GM23338 (cell line): ENCODE data around the gene MYMX. TPM values are rescaled to one million over a fixed set of nuclear protein-coding genes. Genes with fewer than 3 reads are reported as not detected.

ENCODE experiments used
- ATAC-seq: fragments of 200-7000 bp; cut with Tn5 transposase; 3 replicates; pipeline ENCODE4 v1.9.1; 2020
- DNase-seq: peaks from one replicate; pipeline ENCODE4 v3.0.0-alpha.2; 2015; ENCODE audit warnings: low spot score
- H2AFZ ChIP-seq: fragments of 200-600 bp; sonication (generic); 2 replicates; pipeline ENCODE4 v1.8.0; 2016; ENCODE audit warnings: antibody characterized with exemption, mild to moderate bottlenecking, moderate library complexity
- H3F3A ChIP-seq: fragments of 200-600 bp; sonication (generic); replicated peaks from 2 replicates; pipeline ENCODE4 v1.8.0; 2017; ENCODE audit warnings: antibody characterized with exemption, mixed run types, low read depth
- H3K27ac ChIP-seq: fragments of 200-600 bp; sonication (generic); 2 replicates; pipeline ENCODE4 v1.6.1; 2016; ENCODE audit warnings: low read depth
- H3K27me3 ChIP-seq: fragments of 200-600 bp; sonication (generic); 2 replicates; pipeline ENCODE4 v1.8.0; 2016; ENCODE audit warnings: mild to moderate bottlenecking, mixed run types, moderate library complexity; ENCODE audit not compliant: insufficient read depth
- H3K36me3 ChIP-seq: fragments of 200-600 bp; sonication (generic); 2 replicates; pipeline ENCODE4 v1.8.0; 2016; ENCODE audit warnings: mild to moderate bottlenecking; ENCODE audit not compliant: insufficient read depth
- H3K4me1 ChIP-seq: fragments of 200-600 bp; sonication (generic); 2 replicates; pipeline ENCODE4 v1.8.0; 2016; ENCODE audit warnings: mild to moderate bottlenecking, moderate library complexity; ENCODE audit not compliant: insufficient read depth
- H3K4me2 ChIP-seq: fragments of 200-600 bp; sonication (generic); 2 replicates; pipeline ENCODE4 v1.7.1; 2017; ENCODE audit warnings: mixed run types
- H3K4me3 ChIP-seq: fragments of 200-600 bp; sonication (generic); 2 replicates; pipeline ENCODE4 v1.6.1; 2016; ENCODE audit warnings: mixed run types
- H3K79me2 ChIP-seq: fragments of 200-600 bp; sonication (generic); replicated peaks from 2 replicates; pipeline ENCODE4 v1.8.0; 2017; ENCODE audit warnings: mild to moderate bottlenecking; ENCODE audit not compliant: insufficient read depth
- H3K9me2 ChIP-seq: fragments of 200-600 bp; sonication (generic); 2 replicates; pipeline ENCODE4 v1.8.0; 2017; ENCODE audit not compliant: insufficient read depth
- H4K20me1 ChIP-seq: fragments of 200-600 bp; sonication (generic); replicated peaks from 2 replicates; pipeline ENCODE4 v1.8.0; 2017; ENCODE audit warnings: mild to moderate bottlenecking; ENCODE audit not compliant: insufficient read depth
- H3K27ac Mint-ChIP-seq: 2 replicates; pipeline ENCODE4 v1.8.0; 2020; ENCODE audit warnings: inconsistent platforms, mild to moderate bottlenecking, moderate library complexity, mixed read lengths
- H3K27me3 Mint-ChIP-seq: 3 replicates; pipeline ENCODE4 v1.8.0; 2022; ENCODE audit warnings: low read depth, mild to moderate bottlenecking, moderate library complexity, mixed read lengths, inconsistent platforms; ENCODE audit not compliant: insufficient read depth, poor library complexity
- H3K36me3 Mint-ChIP-seq: 3 replicates; pipeline ENCODE4 v1.8.0; 2021; ENCODE audit warnings: low read depth, mild to moderate bottlenecking, inconsistent platforms, moderate library complexity, mixed read lengths
- H3K4me1 Mint-ChIP-seq: 3 replicates; pipeline ENCODE4 v1.8.0; 2020; ENCODE audit warnings: mild to moderate bottlenecking, inconsistent platforms, mixed read lengths
- H3K4me3 Mint-ChIP-seq: 3 replicates; pipeline ENCODE4 v1.8.0; 2021; ENCODE audit warnings: moderate library complexity, mild to moderate bottlenecking, inconsistent platforms, mixed read lengths
- H3K9me3 Mint-ChIP-seq: 3 replicates; pipeline ENCODE4 v1.8.0; 2020; ENCODE audit warnings: moderate library complexity, mild to moderate bottlenecking, inconsistent platforms, mixed read lengths
- CREB1 ChIP-seq: fragments of 250-450 bp; sonication (Bioruptor Pico); IDR thresholded peaks from 2 replicates; pipeline ENCODE4 v1.5.0; 2020; ENCODE audit warnings: low read depth, mild to moderate bottlenecking, moderate library complexity
- EZH2phosphoT487 ChIP-seq: fragments of 200-600 bp; sonication (generic); IDR thresholded peaks from one replicate; pipeline ENCODE4 v1.8.1; 2018; ENCODE audit warnings: antibody characterized with exemption; ENCODE audit not compliant: unreplicated experiment
- JUNB ChIP-seq: IDR thresholded peaks from one replicate; pipeline ENCODE4 v1.6.1; 2016; ENCODE audit warnings: antibody characterized with exemption; ENCODE audit not compliant: unreplicated experiment
- NANOG ChIP-seq: IDR thresholded peaks from 2 replicates; pipeline ENCODE4 v1.6.1; 2016; ENCODE audit warnings: antibody characterized with exemption, borderline replicate concordance
- POLR2AphosphoS5 ChIP-seq: IDR thresholded peaks from 2 replicates; pipeline ENCODE4 v1.6.1; 2016; ENCODE audit warnings: antibody characterized with exemption, low read depth
- ZNF114 ChIP-seq: fragments of 250-450 bp; sonication (Bioruptor Pico); IDR thresholded peaks from 2 replicates; pipeline ENCODE4 v1.5.0; 2020; ENCODE audit warnings: mild to moderate bottlenecking, moderate library complexity
- polyA plus RNA-seq: library from polyadenylated mRNA; unstranded; fragments of >200 nt; fragmentation: Nextera tagmentation; extraction: Ambion mirVana; gene quantifications from 2 replicates; pipeline ENCODE4 v1.2.1, GENCODE V29; 2016
- total RNA-seq: library from RNA; depleted of rRNA; stranded (reverse); fragments of >200 nt; shearing (Covaris generic); gene quantifications from 2 replicates; pipeline ENCODE4 v1.2.3, GENCODE V29; 2014
- TF ChIP-seq, protein P1 (sequence below): fragments of 250-450 bp; sonication (Bioruptor Pico); IDR thresholded peaks from 2 replicates; pipeline ENCODE4 v1.5.0; 2020; ENCODE audit warnings: mild to moderate bottlenecking, moderate library complexity
- TF ChIP-seq, protein P2 (sequence below): IDR thresholded peaks from 2 replicates; pipeline ENCODE4 v1.6.1; 2016; ENCODE audit warnings: antibody characterized with exemption

The MYMX gene
- total and polyA plus RNA-seq, 2 experiments from 2014 or later = 2.8 to 7.1 TPM

DNA sequence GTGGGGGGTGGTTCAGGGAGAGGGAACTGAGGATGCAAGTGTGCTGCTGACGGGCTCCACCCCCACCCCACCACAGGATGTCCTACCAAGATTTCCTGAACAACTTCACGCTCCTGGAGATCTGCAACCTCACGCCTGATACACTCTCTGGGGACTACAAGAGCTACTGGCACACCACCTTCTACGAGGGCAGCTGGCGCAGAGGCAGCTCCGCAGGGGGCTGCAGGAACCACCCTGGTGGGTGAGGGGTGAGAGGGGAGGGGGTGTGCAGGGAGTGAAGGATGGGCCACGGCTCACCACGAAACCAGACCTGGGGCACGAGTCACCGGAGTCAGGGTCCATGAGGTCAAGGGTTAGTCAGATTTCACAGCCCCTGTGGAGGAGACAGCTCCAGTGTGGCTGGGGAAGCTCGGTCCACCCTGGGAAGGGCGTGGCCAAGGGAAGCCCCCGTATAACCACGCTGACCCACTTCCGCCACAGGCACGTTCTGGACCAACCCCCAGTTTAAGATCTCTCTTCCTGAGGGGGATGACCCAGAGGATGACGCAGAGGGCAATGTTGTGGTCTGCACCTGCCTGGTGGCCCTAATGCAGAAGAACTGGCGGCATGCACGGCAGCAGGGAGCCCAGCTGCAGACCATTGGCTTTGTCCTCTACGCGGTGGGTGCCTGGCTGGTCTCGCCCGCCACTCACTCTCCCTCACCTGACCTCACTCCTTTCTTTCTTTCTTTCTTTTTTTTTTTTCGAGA is 39.8 kb upstream of the MYMX start (continued):
- TF ChIP-seq, protein P1, sequence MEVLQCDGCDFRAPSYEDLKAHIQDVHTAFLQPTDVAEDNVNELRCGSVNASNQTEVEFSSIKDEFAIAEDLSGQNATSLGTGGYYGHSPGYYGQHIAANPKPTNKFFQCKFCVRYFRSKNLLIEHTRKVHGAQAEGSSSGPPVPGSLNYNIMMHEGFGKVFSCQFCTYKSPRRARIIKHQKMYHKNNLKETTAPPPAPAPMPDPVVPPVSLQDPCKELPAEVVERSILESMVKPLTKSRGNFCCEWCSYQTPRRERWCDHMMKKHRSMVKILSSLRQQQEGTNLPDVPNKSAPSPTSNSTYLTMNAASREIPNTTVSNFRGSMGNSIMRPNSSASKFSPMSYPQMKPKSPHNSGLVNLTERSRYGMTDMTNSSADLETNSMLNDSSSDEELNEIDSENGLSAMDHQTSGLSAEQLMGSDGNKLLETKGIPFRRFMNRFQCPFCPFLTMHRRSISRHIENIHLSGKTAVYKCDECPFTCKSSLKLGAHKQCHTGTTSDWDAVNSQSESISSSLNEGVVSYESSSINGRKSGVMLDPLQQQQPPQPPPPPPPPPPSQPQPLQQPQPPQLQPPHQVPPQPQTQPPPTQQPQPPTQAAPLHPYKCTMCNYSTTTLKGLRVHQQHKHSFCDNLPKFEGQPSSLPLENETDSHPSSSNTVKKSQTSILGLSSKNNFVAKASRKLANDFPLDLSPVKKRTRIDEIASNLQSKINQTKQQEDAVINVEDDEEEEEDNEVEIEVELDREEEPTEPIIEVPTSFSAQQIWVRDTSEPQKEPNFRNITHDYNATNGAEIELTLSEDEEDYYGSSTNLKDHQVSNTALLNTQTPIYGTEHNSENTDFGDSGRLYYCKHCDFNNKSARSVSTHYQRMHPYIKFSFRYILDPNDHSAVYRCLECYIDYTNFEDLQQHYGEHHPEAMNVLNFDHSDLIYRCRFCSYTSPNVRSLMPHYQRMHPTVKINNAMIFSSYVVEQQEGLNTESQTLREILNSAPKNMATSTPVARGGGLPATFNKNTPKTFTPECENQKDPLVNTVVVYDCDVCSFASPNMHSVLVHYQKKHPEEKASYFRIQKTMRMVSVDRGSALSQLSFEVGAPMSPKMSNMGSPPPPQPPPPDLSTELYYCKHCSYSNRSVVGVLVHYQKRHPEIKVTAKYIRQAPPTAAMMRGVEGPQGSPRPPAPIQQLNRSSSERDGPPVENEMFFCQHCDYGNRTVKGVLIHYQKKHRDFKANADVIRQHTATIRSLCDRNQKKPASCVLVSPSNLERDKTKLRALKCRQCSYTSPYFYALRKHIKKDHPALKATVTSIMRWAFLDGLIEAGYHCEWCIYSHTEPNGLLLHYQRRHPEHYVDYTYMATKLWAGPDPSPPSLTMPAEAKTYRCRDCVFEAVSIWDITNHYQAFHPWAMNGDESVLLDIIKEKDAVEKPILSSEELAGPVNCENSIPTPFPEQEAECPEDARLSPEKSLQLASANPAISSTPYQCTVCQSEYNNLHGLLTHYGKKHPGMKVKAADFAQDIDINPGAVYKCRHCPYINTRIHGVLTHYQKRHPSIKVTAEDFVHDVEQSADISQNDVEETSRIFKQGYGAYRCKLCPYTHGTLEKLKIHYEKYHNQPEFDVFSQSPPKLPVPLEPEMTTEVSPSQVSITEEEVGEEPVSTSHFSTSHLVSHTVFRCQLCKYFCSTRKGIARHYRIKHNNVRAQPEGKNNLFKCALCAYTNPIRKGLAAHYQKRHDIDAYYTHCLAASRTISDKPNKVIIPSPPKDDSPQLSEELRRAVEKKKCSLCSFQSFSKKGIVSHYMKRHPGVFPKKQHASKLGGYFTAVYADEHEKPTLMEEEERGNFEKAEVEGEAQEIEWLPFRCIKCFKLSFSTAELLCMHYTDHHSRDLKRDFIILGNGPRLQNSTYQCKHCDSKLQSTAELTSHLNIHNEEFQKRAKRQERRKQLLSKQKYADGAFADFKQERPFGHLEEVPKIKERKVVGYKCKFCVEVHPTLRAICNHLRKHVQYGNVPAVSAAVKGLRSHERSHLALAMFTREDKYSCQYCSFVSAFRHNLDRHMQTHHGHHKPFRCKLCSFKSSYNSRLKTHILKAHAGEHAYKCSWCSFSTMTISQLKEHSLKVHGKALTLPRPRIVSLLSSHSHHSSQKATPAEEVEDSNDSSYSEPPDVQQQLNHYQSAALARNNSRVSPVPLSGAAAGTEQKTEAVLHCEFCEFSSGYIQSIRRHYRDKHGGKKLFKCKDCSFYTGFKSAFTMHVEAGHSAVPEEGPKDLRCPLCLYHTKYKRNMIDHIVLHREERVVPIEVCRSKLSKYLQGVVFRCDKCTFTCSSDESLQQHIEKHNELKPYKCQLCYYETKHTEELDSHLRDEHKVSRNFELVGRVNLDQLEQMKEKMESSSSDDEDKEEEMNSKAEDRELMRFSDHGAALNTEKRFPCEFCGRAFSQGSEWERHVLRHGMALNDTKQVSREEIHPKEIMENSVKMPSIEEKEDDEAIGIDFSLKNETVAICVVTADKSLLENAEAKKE (CRISPR knock-in tag) = no peak
- TF ChIP-seq NANOG = no peak
- TF ChIP-seq POLR2AphosphoS5 = no peak
- TF ChIP-seq EZH2phosphoT487 = no peak
- no peak for TF ChIP-seq CREB1
- no peak for TF ChIP-seq JUNB

DNA sequence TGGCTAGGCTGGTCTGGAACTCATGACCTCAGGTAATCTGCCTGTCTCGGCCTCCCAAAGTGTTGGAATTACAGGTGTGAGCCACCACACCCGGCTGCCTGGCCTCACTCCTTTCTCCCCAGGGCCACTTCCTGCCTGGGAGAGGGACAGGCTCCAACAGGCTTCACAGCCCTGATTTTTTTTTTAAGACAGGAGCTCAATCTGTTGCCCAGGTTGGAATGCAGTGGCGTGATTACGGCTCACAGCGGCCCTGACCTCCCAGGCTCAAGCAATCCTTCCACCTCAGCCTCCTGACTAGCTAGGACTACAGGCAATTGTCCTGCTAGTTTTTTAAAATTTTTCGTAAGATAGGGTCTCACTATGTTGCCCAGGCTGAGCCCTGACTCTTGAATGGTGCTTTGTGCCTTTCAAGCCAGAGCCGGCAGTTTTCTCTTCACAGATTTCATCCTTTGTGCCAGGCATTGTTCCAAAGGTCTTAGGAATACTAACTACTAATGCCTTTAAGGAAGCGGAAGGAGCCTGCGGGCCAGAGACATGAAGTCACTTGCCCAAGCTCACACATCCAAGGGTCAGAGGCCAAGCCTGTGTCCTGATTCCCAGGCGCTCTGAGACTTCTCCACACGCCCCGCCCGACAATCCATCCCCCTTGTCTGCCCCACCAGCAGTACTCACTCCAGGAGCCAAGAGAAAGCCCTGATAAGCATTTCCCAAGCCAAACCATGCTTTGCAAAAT is 38.9 kb upstream of the MYMX start:
- Histone ChIP-seq H3K27me3 (no peaks in the 10 kb centered on the region), H3K4me2 (no peak overlapping the region), H3K79me2 (no peaks in the 10 kb centered on the region), H3K36me3 (no peaks in the 10 kb centered on the region), H3F3A (no peaks in the 10 kb centered on the region), H3K4me3 (no peak overlapping the region), H2AFZ (no peak overlapping the region), H3K27ac (no peak overlapping the region), H3K9me2 (no peaks in the 10 kb centered on the region), H4K20me1 (no peaks in the 10 kb centered on the region), H3K4me1 (no peaks in the 10 kb centered on the region)
- DNase-seq (no peak), ATAC-seq (no peak)
- Mint-ChIP-seq H3K27me3 (peaks cover 24% of the 10 kb centered on the region), H3K27ac (no peak overlapping the region; the same call in 1 of the 2 replicates), H3K36me3 (no peaks in the 10 kb centered on the region; the same call in 2 of the 3 replicates), H3K9me3 (no peaks in the 10 kb centered on the region), H3K4me1 (peaks cover 11% of the 10 kb centered on the region), H3K4me3 (no peak overlapping the region)
- TF ChIP-seq, protein P2, sequence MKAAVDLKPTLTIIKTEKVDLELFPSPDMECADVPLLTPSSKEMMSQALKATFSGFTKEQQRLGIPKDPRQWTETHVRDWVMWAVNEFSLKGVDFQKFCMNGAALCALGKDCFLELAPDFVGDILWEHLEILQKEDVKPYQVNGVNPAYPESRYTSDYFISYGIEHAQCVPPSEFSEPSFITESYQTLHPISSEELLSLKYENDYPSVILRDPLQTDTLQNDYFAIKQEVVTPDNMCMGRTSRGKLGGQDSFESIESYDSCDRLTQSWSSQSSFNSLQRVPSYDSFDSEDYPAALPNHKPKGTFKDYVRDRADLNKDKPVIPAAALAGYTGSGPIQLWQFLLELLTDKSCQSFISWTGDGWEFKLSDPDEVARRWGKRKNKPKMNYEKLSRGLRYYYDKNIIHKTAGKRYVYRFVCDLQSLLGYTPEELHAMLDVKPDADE = no peak
- TF ChIP-seq ZNF114 (CRISPR knock-in tag) = no peak
